H1 (cell line): ENCODE measurements around the gene ZNF254. TPM values are rescaled to one million over a fixed set of nuclear protein-coding genes. Genes with fewer than 3 reads are reported as not detected.

Experiments used
- CTCF ChIA-PET: fragments of 300-600 bp; sonication (Branson Sonifier 250); formaldehyde crosslinking; loops from one replicate; lab custom pipeline; 2021; ENCODE audit not compliant: partially characterized antibody; lab: Charles Lee
- POLR2A ChIA-PET: fragments of 300-600 bp; sonication (Branson Sonifier 250); formaldehyde crosslinking; loops from one replicate; lab custom pipeline; 2021; ENCODE audit warnings: inconsistent platforms; ENCODE audit not compliant: partially characterized antibody; lab: Charles Lee
- DNase-seq, 2 experiments: peaks; one replicate each; pipeline versions ENCODE4 v3.0.0 to v3.0.0-alpha.2; 2010 to 2022; ENCODE audit warnings: low spot score in 2 of 2, low read depth in 1 of 2, mixed read lengths in 1 of 2
- FAIRE-seq: peaks from 2 replicates; lab custom pipeline; 2011; peaks lifted over from hg19 to GRCh38; lab: Jason Lieb, UNC
- H2AFZ ChIP-seq: 2 replicates; pipeline ENCODE4 v1.8.1; 2012; ENCODE audit warnings: low read length, inconsistent platforms
- H2AK5ac ChIP-seq: 2 replicates; pipeline ENCODE4 v1.6.1; 2013; ENCODE audit warnings: low read depth, low read length
- H2BK120ac ChIP-seq: replicated peaks from 2 replicates; pipeline ENCODE3; 2013; ENCODE audit warnings: low read depth, low read length, inconsistent platforms
- H2BK12ac ChIP-seq: 2 replicates; pipeline ENCODE4 v1.6.1; 2013; ENCODE audit warnings: low read depth, low read length
- H2BK15ac ChIP-seq: 2 replicates; pipeline ENCODE4 v1.6.1; 2013; ENCODE audit warnings: low read length
- H2BK20ac ChIP-seq: 2 replicates; pipeline ENCODE4 v1.6.1; 2013; ENCODE audit warnings: low read length
- H2BK5ac ChIP-seq: 2 replicates; pipeline ENCODE4 v1.6.1; 2013; ENCODE audit warnings: low read depth, low read length
- H3K14ac ChIP-seq: 2 replicates; pipeline ENCODE4 v1.6.1; 2013; ENCODE audit warnings: inconsistent platforms; ENCODE audit not compliant: insufficient read length
- H3K18ac ChIP-seq: 2 replicates; pipeline ENCODE4 v1.6.1; 2013; ENCODE audit warnings: low read length; ENCODE audit errors: extremely low read depth
- H3K23ac ChIP-seq: 2 replicates; pipeline ENCODE4 v1.6.1; 2013; ENCODE audit warnings: inconsistent platforms; ENCODE audit not compliant: insufficient read length
- H3K23me2 ChIP-seq: 2 replicates; pipeline ENCODE4 v1.6.1; 2013; ENCODE audit warnings: low read depth, low read length
- H3K27ac ChIP-seq: 2 replicates; pipeline ENCODE4 v1.6.1; 2011; ENCODE audit warnings: low read depth, low read length, inconsistent platforms
- H3K27me3 ChIP-seq, 4 experiments: replicated peaks in 1 of 4; 1 replicate in 1 of 4; 2 replicates in 3 of 4; pipeline versions ENCODE4 v1.6.1 to v1.8.1; 2011 to 2013; ENCODE audit warnings: low read length in 3 of 4, mild to moderate bottlenecking in 3 of 4, inconsistent platforms in 2 of 4, mixed read lengths in 2 of 4, moderate library complexity in 1 of 4; ENCODE audit not compliant: control insufficient read depth in 3 of 4, insufficient read depth in 3 of 4; ENCODE audit errors: extremely low read depth in 1 of 4
- H3K36me3 ChIP-seq, 4 experiments: 2 replicates each; pipeline versions ENCODE4 v1.6.1 to v1.8.1; 2011 to 2013; ENCODE audit warnings: mild to moderate bottlenecking in 4 of 4, low read length in 3 of 4, moderate library complexity in 2 of 4, control low read depth in 1 of 4, inconsistent platforms in 1 of 4; ENCODE audit not compliant: insufficient read depth in 4 of 4, control insufficient read depth in 2 of 4
- H3K4ac ChIP-seq: replicated peaks from 2 replicates; pipeline ENCODE3; 2013; ENCODE audit warnings: low read length, low read depth, mixed read lengths, inconsistent platforms; ENCODE audit not compliant: insufficient read length
- H3K4me1 ChIP-seq, 4 experiments: replicated peaks in 1 of 4; 1 replicate in 1 of 4; 2 replicates in 3 of 4; pipeline versions ENCODE4 v1.6.1 to v1.8.1; 2011 to 2013; ENCODE audit warnings: low read length in 3 of 4, inconsistent platforms in 2 of 4, mixed read lengths in 1 of 4; ENCODE audit not compliant: insufficient read depth in 4 of 4, control insufficient read depth in 3 of 4
- H3K4me2 ChIP-seq, 2 experiments: 2 replicates each; pipeline versions ENCODE4 v1.6.1 to v1.8.1; 2011 to 2013; ENCODE audit warnings: low read depth in 2 of 2, low read length in 2 of 2, control low read depth in 1 of 2, inconsistent platforms in 1 of 2, mild to moderate bottlenecking in 1 of 2; ENCODE audit not compliant: insufficient read depth in 1 of 2
- H3K4me3 ChIP-seq, 4 experiments: fragments of 200-600, 300-600 bp in 1 of 4; sonication (generic), shearing (Covaris generic), sonication (Bioruptor Twin) in 1 of 4; 2 replicates each; pipeline versions ENCODE4 v1.5.1 to v1.8.1; 2011 to 2016; ENCODE audit warnings: low read length in 4 of 4, low read depth in 3 of 4, control low read depth in 2 of 4, inconsistent platforms in 2 of 4, mild to moderate bottlenecking in 2 of 4, mixed read lengths in 1 of 4, moderate library complexity in 1 of 4; ENCODE audit not compliant: insufficient read depth in 2 of 4; ENCODE audit errors: extremely low read depth in 1 of 4
- H3K56ac ChIP-seq: replicated peaks from 2 replicates; pipeline ENCODE3; 2013; ENCODE audit warnings: low read depth, mild to moderate bottlenecking, mixed read lengths, low read length, inconsistent platforms; ENCODE audit not compliant: insufficient read length
- H3K79me1 ChIP-seq: 2 replicates; pipeline ENCODE4 v1.6.1; 2013; ENCODE audit warnings: low read depth, low read length, control low read depth
- H3K79me2 ChIP-seq, 2 experiments: 2 replicates each; pipeline versions ENCODE4 v1.6.1 to v1.8.1; 2012 to 2013; ENCODE audit warnings: low read length in 2 of 2, mild to moderate bottlenecking in 2 of 2, inconsistent platforms in 1 of 2; ENCODE audit not compliant: insufficient read depth in 2 of 2, control insufficient read depth in 1 of 2
- H3K9ac ChIP-seq, 4 experiments: replicated peaks in 1 of 4; 1 replicate in 1 of 4; 2 replicates in 3 of 4; pipeline versions ENCODE4 v1.6.1 to v1.8.1; 2011 to 2013; ENCODE audit warnings: low read depth in 3 of 4, low read length in 3 of 4, control low read depth in 2 of 4, mild to moderate bottlenecking in 2 of 4, moderate library complexity in 2 of 4, inconsistent platforms in 1 of 4; ENCODE audit errors: extremely low read depth in 1 of 4
- H3K9me3 ChIP-seq, 2 experiments: 2 replicates each; pipeline versions ENCODE4 v1.6.1 to v1.8.1; 2012 to 2013; ENCODE audit warnings: mild to moderate bottlenecking in 2 of 2, moderate library complexity in 2 of 2, control low read depth in 1 of 2, inconsistent platforms in 1 of 2, low read depth in 1 of 2, low read length in 1 of 2, mixed read lengths in 1 of 2; ENCODE audit not compliant: insufficient read depth in 2 of 2
- H4K20me1 ChIP-seq, 2 experiments: replicated peaks in 1 of 2; 2 replicates each; pipeline versions ENCODE3 to v1.8.1; 2011 to 2013; ENCODE audit warnings: inconsistent platforms in 2 of 2, low read length in 2 of 2, mild to moderate bottlenecking in 1 of 2; ENCODE audit not compliant: insufficient read depth in 2 of 2, control insufficient read depth in 1 of 2
- H4K5ac ChIP-seq: 2 replicates; pipeline ENCODE4 v1.6.1; 2013; ENCODE audit warnings: low read length, low read depth, mixed read lengths, inconsistent platforms; ENCODE audit not compliant: insufficient read length
- H4K8ac ChIP-seq: 2 replicates; pipeline ENCODE4 v1.8.0; 2013; ENCODE audit warnings: mild to moderate bottlenecking, moderate library complexity, low read length, inconsistent platforms; ENCODE audit not compliant: insufficient read depth; ENCODE audit errors: extremely low read depth
- H4K91ac ChIP-seq: replicated peaks from 2 replicates; pipeline ENCODE3; 2013; ENCODE audit warnings: low read length, mixed read lengths, inconsistent platforms; ENCODE audit not compliant: insufficient read length
- polyA plus RNA-seq, 7 experiments: library from polyadenylated mRNA; depleted of rRNA in 3 of 7; stranded (reverse) in 5 of 7; unstranded in 2 of 7; fragments of >200 nt in 5 of 7; fragments of 200-250 nt in 2 of 7; gene quantifications; 1 replicate in 5 of 7; 2 replicates in 1 of 7; 4 replicates in 1 of 7; pipeline versions ENCODE4 v1.2.1 to v1.2.3, GENCODE V29; 2011 to 2013; ENCODE audit warnings: missing spikeins in 2 of 7, mixed read lengths in 2 of 7
- total RNA-seq: library from RNA; stranded (reverse); fragmentation: NEBNext Ultra II Directional; extraction: Animal tissue kit (Norgen Biotek cat#: 25700); gene quantifications from 2 replicates; pipeline ENCODE4 v1.2.1, GENCODE V29; 2021
- TF ChIP-seq, protein P1 (sequence below): IDR thresholded peaks from 2 replicates; pipeline ENCODE4 v1.6.1; 2011; ENCODE audit warnings: low read depth, mild to moderate bottlenecking, low read length; ENCODE audit not compliant: insufficient read depth

Gene ZNF254
- total and polyA plus RNA-seq, 2 of the 8 experiments (the other 6 are each of a cell fraction or from before 2014, with no cell fraction given) = 4.4 to 22.0 TPM

DNA sequence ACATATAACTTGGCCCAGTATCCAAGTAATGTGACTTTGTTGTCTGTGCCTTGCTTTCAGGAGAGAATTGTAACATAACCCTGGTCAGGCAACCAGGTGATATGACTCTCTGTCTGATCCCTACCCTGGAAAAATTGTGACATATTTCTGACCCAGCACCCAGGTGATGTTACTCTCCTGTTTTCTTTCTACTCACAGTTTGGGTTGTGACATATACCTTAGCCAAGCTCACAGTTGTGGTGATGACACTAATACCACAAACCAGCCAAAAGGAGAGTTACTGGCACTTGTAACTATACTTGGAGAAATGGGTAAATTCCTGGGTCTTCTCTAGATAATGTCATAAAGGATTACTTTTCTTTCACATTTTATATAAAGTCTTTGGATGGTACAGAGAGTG, 14.3 kb upstream of the ZNF254 start:
- Histone ChIP-seq H4K91ac (no peak overlapping the region), H3K9me3 (peaks cover 5 to 12% of the 10 kb centered on the region in 2 experiments; a peak in 2 of 4 replicates), H2BK15ac (no peak overlapping the region), H4K8ac (no peak overlapping the region), H3K18ac (no peak overlapping the region), H3K4ac (no peak overlapping the region), H3K36me3 (peaks cover 5 to 43% (median 15%) of the 10 kb centered on the region in 4 experiments; a peak in 7 of 8 replicates), H3K4me3 (no peak overlapping the region), H3K79me1 (no peaks in the 10 kb centered on the region), H3K4me2 (no peak overlapping the region), H2BK5ac (no peak overlapping the region), H4K20me1 (peaks cover 0 to 3% of the 10 kb centered on the region in 2 experiments), H2BK12ac (no peak overlapping the region), H3K27me3 (no peaks in the 10 kb centered on the region), H3K79me2 (peaks cover 0 to 6% of the 10 kb centered on the region in 2 experiments; a peak in 2 of 4 replicates), H4K5ac (no peak overlapping the region), H3K9ac (no peak overlapping the region), H2AK5ac (no peak overlapping the region), H2AFZ (no peak overlapping the region), H3K4me1 (peaks cover 2 to 14% (median 9%) of the 10 kb centered on the region in 4 experiments; a peak in 6 of 7 replicates), H3K23ac (no peak overlapping the region), H2BK20ac (no peak overlapping the region), H3K23me2 (no peaks in the 10 kb centered on the region), H2BK120ac (no peak overlapping the region), H3K14ac (no peak overlapping the region), H3K56ac (no peak overlapping the region), H3K27ac (no peak overlapping the region)
- DNase-seq (no peak), FAIRE-seq (no peak)
- POLR2A ChIA-PET = interaction anchor here (1.3 to 2.0 kb wide), 2 partner anchors 12 to 39 kb away, joined by 3 to 8 read pairs; no protein-coding TSS in a partner anchor
- TF ChIP-seq, protein P1, sequence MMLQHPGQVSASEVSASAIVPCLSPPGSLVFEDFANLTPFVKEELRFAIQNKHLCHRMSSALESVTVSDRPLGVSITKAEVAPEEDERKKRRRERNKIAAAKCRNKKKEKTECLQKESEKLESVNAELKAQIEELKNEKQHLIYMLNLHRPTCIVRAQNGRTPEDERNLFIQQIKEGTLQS = no peak
- CTCF ChIA-PET = no interaction called here
